ENCODE measurements around the gene OR2F1.

- TF ChIP-seq CTCF (conservative IDR thresholded peaks at IDR 0.05 in 1 of 2, IDR thresholded peaks at IDR 0.05 in 1 of 2; ENCODE audit: low read depth in 1 of 2, low read length in 2 of 2) (no peak), EZH2 (IDR thresholded peaks at IDR 0.05; ENCODE audit: low read length, missing control alignments) (no peak)
Measured at GRCh38 chr7:144006692-144007042, 52.0 kb downstream of the OR2F1 start.

All from fibroblast of lung (primary cell).